ENCODE results near the gene PGBD2. TPM values are rescaled to one million over a fixed set of nuclear protein-coding genes. Genes with fewer than 3 reads are reported as not detected.

PGBD2 gene
- total and polyA plus RNA-seq, 10 of the 15 experiments (the other 5 are each of a cell fraction or from before 2014, with no cell fraction given) = 4.0 to 10.3 (median 4.5) TPM

GRCh38 chr1:248924696-248925532, 18.9 kb downstream of the PGBD2 start (continued):
- no peak for TF ChIP-seq IRF3 (IDR thresholded peaks at IDR 0.05)
- no peak for TF ChIP-seq NRF1 (conservative IDR thresholded peaks at IDR 0.05; ENCODE audit: low read depth, low read length)
- TF ChIP-seq MLLT1 (IDR thresholded peaks at IDR 0.05) = peak; percentile 74; the same call in 1 of the 2 replicates
- no peak for TF ChIP-seq EGR1 (IDR thresholded peaks at IDR 0.05; ENCODE audit: borderline replicate concordance in 1 of 2, low read depth in 2 of 2, low read length in 2 of 2)
- no peak for TF ChIP-seq CEBPZ (IDR thresholded peaks at IDR 0.05; ENCODE audit: low read depth, low read length)
- TF ChIP-seq SREBF2 (IDR thresholded peaks at IDR 0.05; ENCODE audit: low read length) = no peak
- TF ChIP-seq ASH2L (IDR thresholded peaks at IDR 0.05; ENCODE audit: borderline replicate concordance, low read depth) = no peak
- peak; percentile 11 for TF ChIP-seq SKIL (IDR thresholded peaks at IDR 0.05; ENCODE audit: low read depth, poor library complexity, severe bottlenecking)
- no peak for TF ChIP-seq USF1 (IDR thresholded peaks at IDR 0.05; ENCODE audit: borderline replicate concordance, extremely low read length, insufficient read depth, low read depth, low read length)
- no peak for TF ChIP-seq USF2 (IDR thresholded peaks at IDR 0.05; ENCODE audit: borderline replicate concordance, low read depth, low read length)
- peak in 1 of 2 experiments; percentile 30; a peak in 1 of 4 replicates for TF ChIP-seq BHLHE40 (IDR thresholded peaks at IDR 0.05; ENCODE audit: borderline replicate concordance in 1 of 2, low read depth in 2 of 2, low read length in 1 of 2)
- TF ChIP-seq ELK1 (IDR thresholded peaks at IDR 0.05; ENCODE audit: low read depth, low read length) = no peak
- no peak for TF ChIP-seq KDM1A (IDR thresholded peaks at IDR 0.05; ENCODE audit: borderline replicate concordance)
- TF ChIP-seq NR2C2 (IDR thresholded peaks at IDR 0.05; ENCODE audit: borderline replicate concordance, control insufficient read depth, insufficient read length, low read depth) = no peak
- no peak for TF ChIP-seq RELA (IDR thresholded peaks at IDR 0.05; ENCODE audit: borderline replicate concordance, partially characterized antibody)
